MCF 10A (cell line): ENCODE measurements around the gene PLOD1. TPM values are rescaled to one million over a fixed set of nuclear protein-coding genes. Genes with fewer than 3 reads are reported as not detected.
"Not testable (repeated sequence)": the region's sequence is repeated elsewhere in the genome, so short reads cannot be mapped to it uniquely, and the experiment has no call there.

Source experiments
- BruUV-seq: library from RNA; stranded (reverse); fragments of 400-500 nt; replicated peaks from 2 replicates; lab custom pipeline; 2021; lab: Mats Ljungman, UMichigan
- CTCF ChIA-PET: fragments of 300-600 bp; sonication (Branson Sonifier 250); formaldehyde crosslinking; extraction: SDS; loops from one replicate; lab custom pipeline; 2021; ENCODE audit warnings: antibody characterized with exemption, inconsistent platforms; lab: Yijun Ruan, JAX
- POLR2A ChIA-PET: fragments of 300-600, 350-650 bp; sonication (Branson Sonifier 250); formaldehyde crosslinking; extraction: SDS; loops from one replicate; lab custom pipeline; 2020; ENCODE audit warnings: antibody characterized with exemption, inconsistent platforms; lab: Yijun Ruan, JAX
- DNase-seq: peaks from one replicate; pipeline ENCODE4 v3.0.0-alpha.2; 2018; ENCODE audit not compliant: unreplicated experiment
- H3K27ac Mint-ChIP-seq: one replicate; pipeline ENCODE4 v1.8.0; 2022; ENCODE audit warnings: mild to moderate bottlenecking, low read depth, mixed read lengths; ENCODE audit not compliant: unreplicated experiment
- H3K27me3 Mint-ChIP-seq: one replicate; pipeline ENCODE4 v1.8.0; 2022; ENCODE audit warnings: mixed read lengths; ENCODE audit not compliant: insufficient read depth, unreplicated experiment
- H3K36me3 Mint-ChIP-seq: one replicate; pipeline ENCODE4 v1.8.0; 2022; ENCODE audit warnings: mild to moderate bottlenecking, moderate library complexity, mixed read lengths; ENCODE audit not compliant: insufficient read depth, unreplicated experiment
- H3K4me1 Mint-ChIP-seq: one replicate; pipeline ENCODE4 v1.8.0; 2022; ENCODE audit warnings: mixed read lengths; ENCODE audit not compliant: insufficient read depth, unreplicated experiment
- H3K4me3 Mint-ChIP-seq: one replicate; pipeline ENCODE4 v1.8.0; 2022; ENCODE audit warnings: mild to moderate bottlenecking, moderate library complexity, mixed read lengths; ENCODE audit not compliant: unreplicated experiment
- H3K9me3 Mint-ChIP-seq: one replicate; pipeline ENCODE4 v1.8.0; 2022; ENCODE audit warnings: mixed read lengths; ENCODE audit not compliant: unreplicated experiment
- intact Hi-C: fragments of 100-400 bp; cut with micrococcal nuclease; formaldehyde crosslinking; loops from 2 replicates; pipeline ENCODE4 v1.14.1; 2022
- total RNA-seq: library from RNA; stranded (reverse); gene quantifications from 2 replicates; pipeline ENCODE4 v1.2.3, GENCODE V29; 2022
- TF ChIP-seq, protein P1 (sequence below): fragments of 200-600 bp; IDR thresholded peaks from one replicate; pipeline ENCODE4 v1.8.0; 2022; ENCODE audit warnings: antibody characterized with exemption, mild to moderate bottlenecking; ENCODE audit not compliant: unreplicated experiment

Gene PLOD1
- total RNA-seq, 1 experiment from 2014 or later: 48.2 TPM

DNA sequence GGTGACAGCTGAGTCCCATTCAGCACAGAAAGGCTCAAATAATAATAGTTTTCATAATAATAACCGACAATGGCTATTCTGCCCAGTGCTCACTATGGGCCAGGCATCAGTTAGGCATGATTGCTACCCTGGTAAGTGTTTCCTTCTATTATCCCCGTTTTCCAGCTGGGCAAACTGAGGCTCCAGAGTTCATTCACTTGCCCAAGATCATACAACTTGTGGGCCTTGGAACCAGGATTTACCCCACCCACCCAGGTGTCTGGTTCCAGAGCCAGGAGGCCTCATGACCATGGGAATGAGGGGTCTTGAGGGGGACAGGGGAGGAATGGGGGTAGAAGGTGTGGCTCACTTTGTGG, 518 bp downstream of the PLOD1 start:
- BruUV-seq: TSS peak; percentile 65
- no peak for DNase-seq
- peaks cover 13% of the 10 kb centered on the region for H3K36me3 Mint-ChIP-seq
- H3K9me3 Mint-ChIP-seq: no peaks in the 10 kb centered on the region
- TF ChIP-seq, protein P1, sequence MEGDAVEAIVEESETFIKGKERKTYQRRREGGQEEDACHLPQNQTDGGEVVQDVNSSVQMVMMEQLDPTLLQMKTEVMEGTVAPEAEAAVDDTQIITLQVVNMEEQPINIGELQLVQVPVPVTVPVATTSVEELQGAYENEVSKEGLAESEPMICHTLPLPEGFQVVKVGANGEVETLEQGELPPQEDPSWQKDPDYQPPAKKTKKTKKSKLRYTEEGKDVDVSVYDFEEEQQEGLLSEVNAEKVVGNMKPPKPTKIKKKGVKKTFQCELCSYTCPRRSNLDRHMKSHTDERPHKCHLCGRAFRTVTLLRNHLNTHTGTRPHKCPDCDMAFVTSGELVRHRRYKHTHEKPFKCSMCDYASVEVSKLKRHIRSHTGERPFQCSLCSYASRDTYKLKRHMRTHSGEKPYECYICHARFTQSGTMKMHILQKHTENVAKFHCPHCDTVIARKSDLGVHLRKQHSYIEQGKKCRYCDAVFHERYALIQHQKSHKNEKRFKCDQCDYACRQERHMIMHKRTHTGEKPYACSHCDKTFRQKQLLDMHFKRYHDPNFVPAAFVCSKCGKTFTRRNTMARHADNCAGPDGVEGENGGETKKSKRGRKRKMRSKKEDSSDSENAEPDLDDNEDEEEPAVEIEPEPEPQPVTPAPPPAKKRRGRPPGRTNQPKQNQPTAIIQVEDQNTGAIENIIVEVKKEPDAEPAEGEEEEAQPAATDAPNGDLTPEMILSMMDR: no peak
- peaks cover 21% of the 10 kb centered on the region for H3K4me1 Mint-ChIP-seq
- CTCF ChIA-PET: interaction anchor here (1.3 kb wide), 1 partner anchor 17 kb away, joined by 3 read pairs; no protein-coding TSS in a partner anchor
- no peaks in the 10 kb centered on the region for H3K27me3 Mint-ChIP-seq
- POLR2A ChIA-PET: interaction anchor here (0.6 to 3.9 kb wide), 8 partner anchors 9 to 47 kb away, joined by 3 to 48 read pairs (median 4); partner anchors contain the start of genes KIAA2013 and MFN2
- H3K27ac Mint-ChIP-seq: no peak overlapping the region
- H3K4me3 Mint-ChIP-seq: peak overlapping the region; percentile 74
- intact Hi-C loops: loop anchor here (2.0 kb wide), 1 partner anchor 46 kb away; the partner anchor contains the start of gene MFN2

DNA sequence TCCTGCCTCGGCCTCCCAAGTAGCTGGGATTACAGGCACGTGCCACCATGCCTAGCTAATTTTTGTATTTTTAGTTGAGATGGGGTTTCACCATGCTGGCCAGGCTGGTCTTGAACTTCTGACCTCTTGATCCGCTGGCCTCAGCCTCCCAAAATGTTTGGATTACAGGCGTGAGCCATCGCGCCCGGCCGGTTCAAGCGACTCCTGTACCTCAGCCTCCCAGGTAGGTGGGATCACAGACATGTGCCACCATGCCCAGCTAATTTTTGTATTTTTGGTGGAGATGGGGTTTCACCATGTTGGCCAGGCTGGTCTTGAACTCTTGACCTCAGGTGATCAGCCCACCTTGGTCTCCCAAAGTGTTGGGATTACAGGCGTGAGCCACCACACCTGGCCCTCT, 1.2 kb downstream of the PLOD1 start:
- ChIA-PET CTCF (interaction anchor here (0.6 to 1.3 kb wide), 3 partner anchors 17 to 719 kb away, joined by 3 read pairs; no protein-coding TSS in a partner anchor), POLR2A (interaction anchor here (0.6 to 3.9 kb wide), 5 partner anchors 9 to 43 kb away, joined by 3 to 48 read pairs (median 5); partner anchors contain the start of gene KIAA2013)
- not testable (repeated sequence) for H3K27ac Mint-ChIP-seq, H3K27me3 Mint-ChIP-seq, BruUV-seq, DNase-seq, H3K36me3 Mint-ChIP-seq, H3K9me3 Mint-ChIP-seq
- intact Hi-C loops: loop anchor here (2.0 kb wide), 1 partner anchor 45 kb away; the partner anchor contains the start of gene MFN2
- H3K4me3 Mint-ChIP-seq: peak overlapping the region; percentile 74
- peaks cover 16% of the 10 kb centered on the region for H3K4me1 Mint-ChIP-seq

DNA sequence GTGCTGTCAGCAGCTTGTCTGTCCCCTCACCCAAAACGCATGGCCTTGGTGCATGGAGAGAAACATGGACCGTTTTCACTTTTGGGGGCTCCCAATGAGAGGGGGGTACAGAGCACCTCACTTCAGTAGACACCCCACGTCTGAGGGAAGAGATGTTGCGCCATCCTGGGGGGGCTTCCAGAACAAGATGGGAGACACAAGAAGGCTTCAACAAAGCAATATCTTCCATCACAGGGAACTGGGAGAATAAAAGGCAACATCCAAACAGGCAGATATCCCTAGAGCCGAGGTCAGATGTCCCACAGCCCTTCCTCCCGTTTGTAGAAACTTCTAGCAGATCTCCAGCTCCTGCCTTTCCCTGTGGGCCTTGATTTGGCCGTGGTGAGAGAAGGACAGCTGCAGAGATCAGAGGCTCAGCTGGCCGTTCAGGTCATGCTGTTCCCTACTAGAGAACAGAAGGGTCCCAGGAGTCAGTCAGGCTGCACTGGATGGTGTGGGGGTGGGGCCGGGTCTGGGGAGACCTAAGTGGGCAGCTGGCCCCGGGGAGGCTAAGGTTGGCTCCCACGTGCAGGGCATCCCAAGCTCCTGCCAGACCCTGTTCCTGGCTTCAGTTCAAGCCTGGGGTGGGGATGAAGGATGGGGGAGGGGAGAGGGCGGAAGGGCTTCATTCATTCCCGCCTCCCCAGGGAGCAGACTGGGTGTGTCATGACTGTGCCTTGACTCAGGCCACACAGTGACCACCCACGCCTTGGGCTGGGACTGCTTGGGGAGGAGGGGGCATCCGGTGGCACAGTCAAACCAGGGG, 4.4 kb downstream of the PLOD1 start:
- TF ChIP-seq, protein P1: no peak
- ChIA-PET CTCF (interaction anchor here (1.2 kb wide), 1 partner anchor 29 kb away, joined by 4 read pairs; no protein-coding TSS in a partner anchor), POLR2A (interaction anchor here (1.0 to 2.1 kb wide), 5 partner anchors 11 to 42 kb away, joined by 4 to 14 read pairs (median 5); no protein-coding TSS in a partner anchor)
- peaks cover 12% of the 10 kb centered on the region for H3K4me1 Mint-ChIP-seq
- intact Hi-C loops: no loop called here
- H3K27ac Mint-ChIP-seq: no peak overlapping the region
- peak; percentile 26 for DNase-seq
- BruUV-seq: no TSS peak
- peaks cover 15% of the 10 kb centered on the region for H3K36me3 Mint-ChIP-seq
- H3K4me3 Mint-ChIP-seq: no peak overlapping the region
- H3K27me3 Mint-ChIP-seq: no peaks in the 10 kb centered on the region
- no peaks in the 10 kb centered on the region for H3K9me3 Mint-ChIP-seq

DNA sequence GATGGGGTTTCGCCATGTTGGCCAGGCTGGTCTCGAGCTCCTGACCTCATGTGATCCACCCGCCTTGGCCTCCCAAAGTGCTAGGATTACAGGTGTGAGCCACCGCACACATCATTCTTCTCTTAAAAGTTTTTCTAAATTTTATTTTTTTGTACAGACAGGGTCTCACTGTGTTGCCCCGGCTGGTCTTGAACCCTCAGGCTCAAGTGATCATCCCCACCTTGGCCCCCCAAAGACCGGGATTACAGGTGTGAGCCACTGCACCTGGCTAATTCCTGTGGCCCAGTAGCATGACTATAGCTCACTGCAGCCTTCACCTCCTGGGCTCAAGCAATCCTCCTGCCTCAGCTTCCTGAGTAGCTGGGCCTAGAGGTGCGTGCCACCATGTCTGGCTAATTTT, 5.3 kb downstream of the PLOD1 start:
- CTCF ChIA-PET: interaction anchor here (0.9 kb wide), 1 partner anchor 28 kb away, joined by 4 read pairs; no protein-coding TSS in a partner anchor

More for the DNA sequence above, 5.3 kb downstream of the PLOD1 start:
- intact Hi-C loops, H3K4me3 Mint-ChIP-seq, DNase-seq, H3K9me3 Mint-ChIP-seq, H3K27me3 Mint-ChIP-seq, H3K27ac Mint-ChIP-seq, BruUV-seq: not testable (repeated sequence)
- H3K4me1 Mint-ChIP-seq: peaks cover 12% of the 10 kb centered on the region
- H3K36me3 Mint-ChIP-seq: peaks cover 15% of the 10 kb centered on the region
- POLR2A ChIA-PET: interaction anchor here (0.6 to 2.1 kb wide), 5 partner anchors 10 to 42 kb away, joined by 4 to 14 read pairs (median 5); no protein-coding TSS in a partner anchor
